Transverse colon (tissue), 4 donors: ENCODE data around the gene CDC20. TPM values are rescaled to one million over a fixed set of nuclear protein-coding genes. Genes with fewer than 3 reads are reported as not detected.

Experiments used
- DNase-seq: peaks from one replicate; pipeline ENCODE4 v3.0.0-alpha.2; 2019
- H3K27ac ChIP-seq, 4 donors: fragments of 200-600 bp; sonication (generic); 2 replicates each; pipeline ENCODE4 v1.5.1; 2016 to 2018; ENCODE audit warnings: inconsistent platforms in 4 of 4
- H3K27me3 ChIP-seq: fragments of 200-600 bp; sonication (generic); 2 replicates; pipeline ENCODE4 v1.5.1; 2017; ENCODE audit warnings: inconsistent platforms
- H3K36me3 ChIP-seq, 4 donors: fragments of 200-600 bp; sonication (generic); 2 replicates each; pipeline ENCODE4 v1.5.1; 2017 to 2019; ENCODE audit warnings: inconsistent platforms in 4 of 4
- H3K4me1 ChIP-seq, 4 donors: fragments of 200-600 bp; sonication (generic); 2 replicates each; pipeline ENCODE4 v1.5.1; 2017 to 2020; ENCODE audit warnings: inconsistent platforms in 4 of 4
- H3K4me3 ChIP-seq, 4 donors: fragments of 200-600 bp; sonication (generic); 1 replicate in 1 of 4; 2 replicates in 3 of 4; pipeline versions ENCODE4 v1.5.1 to v1.6.1; 2017 to 2019; ENCODE audit warnings: inconsistent platforms in 4 of 4
- H3K9me3 ChIP-seq, 2 donors: fragments of 200-600 bp; sonication (generic); 2 replicates each; pipeline ENCODE4 v1.5.1; 2017 to 2019; ENCODE audit warnings: inconsistent platforms in 2 of 2
- CTCF ChIP-seq, 5 experiments: fragments of 200-600 bp in 3 of 5; fragments of 450-650 bp in 2 of 5; sonication (generic) in 3 of 5; IDR thresholded peaks; 1 replicate in 2 of 5; 2 replicates in 3 of 5; pipeline ENCODE4 v1.5.1; 2016 to 2017; ENCODE audit warnings: antibody characterized with exemption in 5 of 5, inconsistent platforms in 3 of 5, mild to moderate bottlenecking in 2 of 5, moderate library complexity in 1 of 5
- EP300 ChIP-seq: sonication (generic); formaldehyde crosslinking; IDR thresholded peaks from one replicate; pipeline ENCODE4 v1.6.1; 2017; ENCODE audit warnings: antibody characterized with exemption, low read depth
- POLR2A ChIP-seq: fragments of 450-650 bp; IDR thresholded peaks from one replicate; pipeline ENCODE4 v1.6.1; 2016; ENCODE audit warnings: antibody characterized with exemption, mild to moderate bottlenecking, moderate library complexity
- POLR2AphosphoS5 ChIP-seq, 3 donors: sonication (generic); formaldehyde crosslinking; IDR thresholded peaks; one replicate each; pipeline ENCODE4 v1.6.1; 2016; ENCODE audit warnings: antibody characterized with exemption in 3 of 3
- WGBS, 2 donors: methylation state at CpG; one replicate each; pipeline ENCODE4 v1.1.5; 2018; ENCODE audit warnings: low coverage in 1 of 2; 5-methylcytosine and 5-hydroxymethylcytosine counted together
- in situ Hi-C, 4 donors: fragments of 200-750 bp; cut with MboI; loops; one replicate each; pipeline versions ENCODE4 v1.15.0 to v1.15.1; 2017; ENCODE audit warnings: low sequenced_read_pairs in 3 of 4, low pct_ligation_motif_present in 1 of 4, low pct_unique_long_range_greater_than_20kb in 1 of 4
- intact Hi-C: fragments of 100-400 bp; cut with DNase I; formaldehyde crosslinking; loops from one replicate; pipeline ENCODE4 v1.15.1; 2023; ENCODE audit warnings: low total_unique reads
- total RNA-seq, 4 donors: library from RNA; depleted of rRNA; stranded (reverse); fragments of >200 nt; gene quantifications; one replicate each; pipeline ENCODE4 v1.1.0, GENCODE V29; 2016

CDC20 gene
- 10 to 100 TPM in 1 of 4 donors, 1 to 10 TPM in 2, not detected in 1; 2.9 to 38.4 (median 4.5) TPM for total RNA-seq

GRCh38 chr1:43358746-43359693 is at the start of gene CDC20:
CDC20 (plus strand) TSS chr1:43358981; CDS start chr1:43359216, 235 bp downstream.
- in situ Hi-C loops: no loop called here
- peak; percentile 100 for DNase-seq
- H3K4me1 ChIP-seq: peaks cover 4 to 34% (median 21%) of the 10 kb centered on the region in 4 donors
- peak within 1 kb of the TSS; percentile 90 to 97 (median 92) for H3K27ac ChIP-seq
- peaks cover 0 to 8% (median 3%) of the 10 kb centered on the region in 4 donors for H3K36me3 ChIP-seq
- H3K4me3 ChIP-seq: peak within 1 kb of the TSS; percentile 23 to 63 (median 51)
- no peaks in the 10 kb centered on the region for H3K27me3 ChIP-seq
- no peak for TF ChIP-seq EP300
- TF ChIP-seq POLR2AphosphoS5 (IDR thresholded peaks at IDR 0.05): peak in 1 of 3 donors; percentile 44
- TF ChIP-seq POLR2A: no peak
- no peak for TF ChIP-seq CTCF (IDR thresholded peaks at IDR 0.05)
- 2% methylated on average over 55 of the region's 59 CpGs; no CpG with 5 or more reads in 1 of the 2 donors for WGBS, 2 donors
- H3K9me3 ChIP-seq: no peaks in the 10 kb centered on the region
- intact Hi-C loops: no loop called here

- WGBS, 2 donors: 80 to 89% methylated on average over 2 to 13 of the region's 13 CpGs
- DNase-seq: no peak
Observed at GRCh38 chr1:43309405-43310025, 49.3 kb upstream of the CDC20 start.

GRCh38 chr1:43311521-43311920 is 47.3 kb upstream of the CDC20 start:
- H3K36me3 ChIP-seq: no peaks in the 10 kb centered on the region

More at GRCh38 chr1:43309405-43310025, 49.3 kb upstream of the CDC20 start:
- Histone ChIP-seq H3K27me3 (no peaks in the 10 kb centered on the region), H3K4me3 (no peak overlapping the region), H3K4me1 (peaks cover 0 to 22% (median 8%) of the 10 kb centered on the region in 4 donors), H3K27ac (no peak overlapping the region), H3K9me3 (no peaks in the 10 kb centered on the region), H3K36me3 (no peaks in the 10 kb centered on the region)
- in situ Hi-C loops (no loop called here), intact Hi-C loops (no loop called here)
- TF ChIP-seq POLR2A: no peak
- no peak for TF ChIP-seq EP300
- no peak for TF ChIP-seq CTCF (IDR thresholded peaks at IDR 0.05)
- no peak for TF ChIP-seq POLR2AphosphoS5 (IDR thresholded peaks at IDR 0.05)

More at GRCh38 chr1:43311521-43311920, 47.3 kb upstream of the CDC20 start:
- Histone ChIP-seq H3K27ac (no peak overlapping the region), H3K9me3 (no peaks in the 10 kb centered on the region), H3K27me3 (no peaks in the 10 kb centered on the region), H3K4me3 (no peak overlapping the region), H3K4me1 (peaks cover 0 to 13% (median 7%) of the 10 kb centered on the region in 4 donors)
- in situ Hi-C loops: no loop called here
- TF ChIP-seq POLR2AphosphoS5 (IDR thresholded peaks at IDR 0.05) (no peak), CTCF (IDR thresholded peaks at IDR 0.05) (no peak), EP300 (no peak), POLR2A (no peak)
- intact Hi-C loops: no loop called here
- no peak for DNase-seq
- 88% methylated on average over 5 to 9 of the region's 9 CpGs for WGBS, 2 donors
